Measurements from ENCODE around the gene LENEP. TPM values are rescaled to one million over a fixed set of nuclear protein-coding genes. Genes with fewer than 3 reads are reported as not detected.

The LENEP gene
- total and polyA plus RNA-seq, 2 of the 8 experiments (the other 6 are each of a cell fraction or from before 2014, with no cell fraction given), result 1.3 TPM; not detected in 1

GRCh38 chr1:155022927-155023236 is 29.5 kb downstream of the LENEP start (continued):
- no peak for TF ChIP-seq TBP (IDR thresholded peaks at IDR 0.05; ENCODE audit: low read depth, low read length)
